Epithelial cell of proximal tubule (primary cell): ENCODE measurements around the gene XRN2. TPM values are rescaled to one million over a fixed set of nuclear protein-coding genes. Genes with fewer than 3 reads are reported as not detected.
A peak's percentile ranks its signal among the peaks of the same experiment; 100 is the strongest.

ENCODE experiments used
- DNase-seq: peaks from one replicate; pipeline ENCODE4 v3.0.0-alpha.2; 2011; ENCODE audit warnings: low read depth
- H3K4me3 ChIP-seq: 2 replicates; pipeline ENCODE4 v1.5.1; 2011; ENCODE audit warnings: low read depth, mild to moderate bottlenecking, low read length
- total RNA-seq: library from RNA; depleted of rRNA; stranded (reverse); fragments of >200 nt; gene quantifications from 2 replicates; pipeline ENCODE4 v1.2.3, GENCODE V29; 2015
- TF ChIP-seq, protein P1 (sequence below): conservative IDR thresholded peaks from 2 replicates; pipeline ENCODE4 v1.5.1; 2012; ENCODE audit warnings: low read depth, mild to moderate bottlenecking, low read length

XRN2 gene
- total RNA-seq, 1 donor from 2014 or later = 92.0 TPM

DNA sequence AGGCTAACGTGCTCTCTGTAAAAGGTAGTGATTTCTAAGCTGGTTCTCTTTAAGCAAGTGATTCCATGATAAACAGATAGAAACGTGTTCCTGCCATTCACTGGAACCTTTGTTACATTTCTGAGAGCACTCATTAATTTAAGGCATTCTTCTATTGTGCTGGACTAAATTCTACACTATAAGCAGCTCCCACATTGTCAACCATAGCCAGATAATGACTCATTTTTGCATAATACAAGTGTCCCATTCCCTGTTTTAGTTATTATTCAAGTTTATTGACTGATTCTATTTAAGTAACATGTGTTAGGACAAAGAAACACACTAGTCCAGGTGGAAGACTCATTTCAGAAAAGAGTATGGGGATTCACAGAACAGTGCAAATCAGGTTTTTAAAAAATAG is 13.5 kb upstream of the XRN2 start:
- H3K4me3 ChIP-seq = no peak overlapping the region
- no peak for DNase-seq
- TF ChIP-seq, protein P1, sequence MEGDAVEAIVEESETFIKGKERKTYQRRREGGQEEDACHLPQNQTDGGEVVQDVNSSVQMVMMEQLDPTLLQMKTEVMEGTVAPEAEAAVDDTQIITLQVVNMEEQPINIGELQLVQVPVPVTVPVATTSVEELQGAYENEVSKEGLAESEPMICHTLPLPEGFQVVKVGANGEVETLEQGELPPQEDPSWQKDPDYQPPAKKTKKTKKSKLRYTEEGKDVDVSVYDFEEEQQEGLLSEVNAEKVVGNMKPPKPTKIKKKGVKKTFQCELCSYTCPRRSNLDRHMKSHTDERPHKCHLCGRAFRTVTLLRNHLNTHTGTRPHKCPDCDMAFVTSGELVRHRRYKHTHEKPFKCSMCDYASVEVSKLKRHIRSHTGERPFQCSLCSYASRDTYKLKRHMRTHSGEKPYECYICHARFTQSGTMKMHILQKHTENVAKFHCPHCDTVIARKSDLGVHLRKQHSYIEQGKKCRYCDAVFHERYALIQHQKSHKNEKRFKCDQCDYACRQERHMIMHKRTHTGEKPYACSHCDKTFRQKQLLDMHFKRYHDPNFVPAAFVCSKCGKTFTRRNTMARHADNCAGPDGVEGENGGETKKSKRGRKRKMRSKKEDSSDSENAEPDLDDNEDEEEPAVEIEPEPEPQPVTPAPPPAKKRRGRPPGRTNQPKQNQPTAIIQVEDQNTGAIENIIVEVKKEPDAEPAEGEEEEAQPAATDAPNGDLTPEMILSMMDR = no peak

DNA sequence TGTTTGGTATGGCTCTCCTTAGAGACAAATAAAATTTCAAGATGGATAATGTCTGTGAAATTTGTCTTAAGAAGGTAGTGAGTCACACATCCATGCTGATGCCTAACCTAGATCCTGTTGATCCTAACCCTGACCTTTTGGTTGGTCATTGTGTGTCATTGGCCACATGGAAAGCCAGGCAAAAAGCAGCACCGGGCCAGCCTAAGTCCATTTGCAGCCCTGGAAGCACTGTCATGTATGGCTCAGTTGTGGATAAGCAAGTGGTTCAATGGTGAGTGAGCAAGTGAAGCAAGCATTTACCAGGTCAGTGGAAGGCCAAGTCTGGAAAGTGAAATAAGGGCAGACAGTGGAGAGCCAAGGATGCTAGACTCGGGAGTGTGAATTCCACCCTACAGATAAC is 12.1 kb upstream of the XRN2 start:
- no peak for DNase-seq
- TF ChIP-seq, protein P1 = no peak
- H3K4me3 ChIP-seq = no peak overlapping the region

DNA sequence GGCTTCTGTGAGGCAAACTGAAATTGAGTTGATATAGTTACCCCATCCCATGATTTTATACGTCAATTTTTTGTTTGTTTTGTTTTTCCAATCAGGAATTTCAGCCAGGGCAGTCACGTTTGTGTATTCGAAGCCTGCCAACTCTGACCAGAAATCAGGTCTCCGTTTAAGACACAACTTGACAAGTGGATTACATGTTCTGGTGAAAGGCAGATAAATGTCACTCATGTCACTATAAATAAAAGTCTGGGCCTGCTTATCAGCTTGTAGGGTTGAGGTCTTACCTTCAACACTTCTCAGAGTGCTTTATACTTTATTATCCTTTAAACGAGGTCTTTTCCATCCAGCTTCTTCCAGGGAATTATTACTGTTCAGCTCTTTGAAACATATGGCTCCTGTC is 8.4 kb upstream of the XRN2 start:
- TF ChIP-seq, protein P1 = no peak
- no peak for DNase-seq
- H3K4me3 ChIP-seq = no peak overlapping the region

DNA sequence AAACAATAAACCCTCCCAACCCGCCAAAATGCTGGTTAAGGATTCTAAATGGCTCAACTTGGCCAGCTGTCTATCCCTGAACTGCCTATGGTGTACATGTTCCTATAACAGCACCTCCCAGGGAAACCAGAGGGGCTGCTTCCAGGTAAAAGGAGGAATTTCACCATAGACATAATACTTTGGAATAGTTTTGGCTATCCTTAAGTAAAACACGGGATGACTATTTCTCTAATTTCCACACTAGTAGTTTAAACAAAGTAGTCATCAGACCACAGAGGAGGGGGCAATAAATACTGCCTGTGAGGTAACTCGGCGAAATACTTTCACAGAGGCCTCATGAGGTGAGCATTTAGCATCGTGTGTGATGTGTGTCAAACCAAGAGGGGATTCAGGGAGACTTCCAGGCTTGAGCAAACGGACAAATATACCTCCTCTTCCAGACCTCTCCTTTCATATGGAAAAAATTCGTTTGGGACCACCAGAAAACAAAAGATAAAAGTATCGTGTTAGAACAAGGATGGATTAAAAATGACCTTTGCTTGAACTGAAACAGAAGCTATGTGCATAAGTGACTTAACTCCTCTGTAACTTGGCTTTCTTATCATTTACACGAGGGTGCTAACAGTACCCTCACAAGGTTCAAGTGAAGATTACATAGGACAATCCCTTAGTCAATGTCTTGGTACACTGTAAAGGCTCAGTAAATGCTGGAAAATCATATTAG is 1.0 kb upstream of the XRN2 start:
- DNase-seq = no peak
- peak overlapping the region; percentile 60 for H3K4me3 ChIP-seq

DNA sequence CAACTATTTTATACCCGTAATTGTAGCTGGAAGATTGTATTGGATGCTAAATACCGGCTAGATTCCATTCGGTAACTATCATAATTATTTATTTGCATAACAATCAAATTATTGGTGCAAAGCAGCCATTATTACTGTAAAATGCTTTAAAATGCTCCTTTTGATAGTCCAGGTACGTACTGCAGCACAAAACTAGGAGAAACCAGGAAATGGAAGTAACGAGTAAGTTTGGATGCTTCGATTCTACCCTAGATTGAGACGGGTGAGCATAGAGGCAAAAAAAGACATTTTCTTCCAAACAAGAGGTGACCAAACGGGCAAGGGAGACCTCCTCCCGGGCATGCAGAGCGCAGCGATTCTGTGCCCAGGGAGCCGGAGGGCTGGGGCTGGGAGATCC is 469 bp upstream of the XRN2 start:
- peak overlapping the region; percentile 60 for H3K4me3 ChIP-seq
- no peak for DNase-seq
- TF ChIP-seq, protein P1 = no peak

More for the DNA sequence above, 1.0 kb upstream of the XRN2 start:
- TF ChIP-seq, protein P1 = no peak

DNA sequence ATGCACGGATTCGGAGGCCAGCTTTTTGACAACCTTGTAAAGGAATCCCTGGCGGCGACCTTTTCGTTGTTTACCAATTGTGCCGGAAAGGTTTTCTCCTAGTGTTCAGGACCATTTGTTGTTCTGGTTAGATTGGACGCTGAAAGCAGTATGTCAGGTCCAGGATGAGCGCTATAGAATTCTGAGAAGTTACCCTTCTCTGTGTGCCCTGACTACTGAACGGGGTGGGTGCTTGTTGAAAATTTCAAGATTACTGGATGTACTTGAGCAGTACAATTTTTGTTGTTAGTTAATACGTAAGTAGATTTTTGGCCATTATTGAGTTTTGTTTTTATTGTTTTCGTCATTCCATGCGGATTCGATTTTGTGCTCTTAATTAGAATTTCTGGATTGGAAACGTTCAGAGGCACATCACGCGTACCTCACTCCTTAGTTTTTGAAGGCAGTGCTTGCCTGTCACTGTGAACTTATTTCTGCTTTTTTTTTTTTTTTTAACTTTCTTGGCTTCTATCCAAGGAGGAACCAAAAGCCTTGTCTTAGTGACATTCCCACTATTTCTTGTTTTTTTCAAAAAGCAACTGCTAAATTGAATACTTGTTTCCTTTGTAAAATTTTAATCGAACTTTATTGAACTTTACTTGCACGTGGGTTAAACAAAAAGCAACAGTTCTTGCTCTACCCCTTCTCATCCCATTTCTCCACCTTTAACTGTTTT is 898 bp downstream of the XRN2 start:
- H3K4me3 ChIP-seq = peak overlapping the region; percentile 60
- DNase-seq = no peak
- TF ChIP-seq, protein P1 = no peak
